ENCODE results near the gene THBD. TPM values are rescaled to one million over a fixed set of nuclear protein-coding genes. Genes with fewer than 3 reads are reported as not detected.

THBD gene
- total and polyA plus RNA-seq, 9 of the 15 experiments (the other 6 are each of a cell fraction or from before 2014, with no cell fraction given) = 0.07 to 0.49 (median 0.33) TPM

DNA sequence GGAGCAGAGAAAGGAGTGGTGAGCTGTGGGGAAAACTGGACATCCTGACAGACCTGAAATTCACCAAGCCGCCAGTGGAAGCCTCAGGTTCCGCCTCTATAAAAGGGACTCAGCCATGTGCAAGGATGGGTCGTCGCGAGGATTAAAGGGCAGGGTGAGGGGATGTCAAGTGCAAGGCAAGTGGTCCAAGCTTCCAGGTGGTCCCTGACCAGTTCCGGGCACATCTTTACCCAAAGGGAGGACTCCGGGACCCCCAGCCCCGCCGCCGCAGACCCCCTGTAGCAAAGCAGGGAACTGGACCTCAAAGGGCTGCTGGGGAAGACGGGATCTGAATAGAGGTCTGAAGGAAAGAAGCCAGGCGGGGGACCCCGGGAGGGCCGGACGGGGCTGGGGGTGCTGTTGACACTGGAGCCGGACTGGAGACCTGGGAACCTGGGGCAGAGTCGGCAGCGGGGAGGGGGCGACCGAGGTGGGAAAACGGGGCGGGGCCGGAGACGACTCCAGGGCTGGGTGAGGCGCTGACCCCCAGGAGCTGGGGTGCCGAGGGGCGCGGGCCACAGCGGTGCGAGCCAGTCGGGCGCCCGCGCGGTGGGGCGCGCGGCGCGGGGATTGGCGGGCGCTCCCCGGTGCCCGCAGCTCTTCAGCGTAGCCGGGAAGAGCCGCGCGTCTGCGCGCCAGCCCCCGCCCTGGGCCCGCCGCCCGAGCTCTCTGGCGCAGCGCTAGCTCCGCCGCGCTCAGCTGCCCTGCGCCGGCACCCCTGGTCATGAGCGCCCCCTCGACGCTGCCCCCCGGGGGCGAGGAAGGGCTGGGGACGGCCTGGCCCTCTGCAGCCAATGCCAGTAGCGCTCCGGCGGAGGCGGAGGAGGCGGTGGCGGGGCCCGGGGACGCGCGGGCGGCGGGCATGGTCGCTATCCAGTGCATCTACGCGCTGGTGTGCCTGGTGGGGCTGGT, 14.5 kb downstream of the THBD start, which contains the start of gene SSTR4:
TSS of gene SSTR4 (plus strand) at position 592 of the 951 bp plus-strand sequence. CDS start at position 764, 172 bp downstream.
- ChIA-PET CTCF (ENCODE audit: low intra/inter-chr PET ratio) (no interaction called here), POLR2A (interaction anchor here (0.7 kb wide), 1 partner anchor 13 kb away, joined by 4 read pairs; no protein-coding TSS in a partner anchor)
- in situ Hi-C loops (cut with MboI) = no loop called here
- no peaks in the 10 kb centered on the region for H3K9me1 ChIP-seq (ENCODE audit: control insufficient read depth, insufficient read depth, low read length)
- no peak within 1 kb of the TSS for H3K9ac ChIP-seq (ENCODE audit: insufficient read depth in 1 of 2, low read depth in 2 of 2, low read length in 2 of 2)
- 25% methylated on average over 15 of the region's 83 CpGs for WGBS (ENCODE audit: insufficient coverage, low coverage, missing lambda C conversion rate)
- peaks cover 0 to 39% of the 10 kb centered on the region in 2 experiments; a peak in 3 of 5 replicates for H3K27me3 ChIP-seq (ENCODE audit: control insufficient read depth in 2 of 2, insufficient read depth in 2 of 2, low read length in 2 of 2)
- no peaks in the 10 kb centered on the region for H3K79me2 ChIP-seq (ENCODE audit: control insufficient read depth, insufficient read depth, low read length)
- H3K9me3 ChIP-seq (replicated peaks; ENCODE audit: control insufficient read depth, insufficient read depth, low read depth, low read length) = no peaks in the 10 kb centered on the region
- no peaks in the 10 kb centered on the region for H4K20me1 ChIP-seq (replicated peaks; ENCODE audit: control insufficient read depth, insufficient read depth, low read length)
- no TSS peak for BruUV-seq (replicated peaks)
- H3K4me3 ChIP-seq = no peak within 1 kb of the TSS
- no peaks in the 10 kb centered on the region for H3K36me3 ChIP-seq (ENCODE audit: control insufficient read depth, insufficient read depth, low read length)
- H2AFZ ChIP-seq (ENCODE audit: low read depth, low read length) = no peak within 1 kb of the TSS
- FAIRE-seq (no peak), DNase-seq (ENCODE audit: extremely low read depth in 1 of 4, low spot score in 3 of 4) (no peak), ATAC-seq (no peak)
- H3K4me2 ChIP-seq (ENCODE audit: insufficient read depth, low read length) = no peak within 1 kb of the TSS
- no peak within 1 kb of the TSS for H3K27ac ChIP-seq (ENCODE audit: extremely low read depth, low read depth, low read length)
- no peaks in the 10 kb centered on the region; a peak in 2 of 5 replicates for H3K4me1 ChIP-seq (replicated peaks in 1 of 2; ENCODE audit: control insufficient read depth in 2 of 2, insufficient read depth in 2 of 2, low read length in 2 of 2)
- intact Hi-C loops (cut with micrococcal nuclease) = no loop called here
- TF ChIP-seq EP300 (IDR thresholded peaks at IDR 0.05; ENCODE audit: low read length) (no peak), HCFC1 (IDR thresholded peaks at IDR 0.05; ENCODE audit: low read depth, low read length) (no peak), HNRNPUL1 (IDR thresholded peaks at IDR 0.05; ENCODE audit: low read length) (no peak), YBX1 (IDR thresholded peaks at IDR 0.05) (no peak), ZNF444 (CRISPR knock-in tag; IDR thresholded peaks at IDR 0.05) (no peak), PHF21A (IDR thresholded peaks at IDR 0.05; ENCODE audit: borderline replicate concordance, low read depth) (no peak), MCM5 (IDR thresholded peaks at IDR 0.05; ENCODE audit: low read depth) (no peak), SMARCA4 (IDR thresholded peaks at IDR 0.05) (no peak), TAF9B (IDR thresholded peaks at IDR 0.05; ENCODE audit: partially characterized antibody) (no peak), ZBTB8A (IDR thresholded peaks at IDR 0.05; ENCODE audit: partially characterized antibody) (no peak), POLR2AphosphoS5 (IDR thresholded peaks at IDR 0.05; ENCODE audit: control insufficient read depth, insufficient read depth, low read depth, low read length) (no peak), CBX8 (IDR thresholded peaks at IDR 0.05; ENCODE audit: borderline replicate concordance, extremely low read depth, low read depth, low read length, poor library complexity, severe bottlenecking) (no peak)
- TF ChIP-seq, protein P1, sequence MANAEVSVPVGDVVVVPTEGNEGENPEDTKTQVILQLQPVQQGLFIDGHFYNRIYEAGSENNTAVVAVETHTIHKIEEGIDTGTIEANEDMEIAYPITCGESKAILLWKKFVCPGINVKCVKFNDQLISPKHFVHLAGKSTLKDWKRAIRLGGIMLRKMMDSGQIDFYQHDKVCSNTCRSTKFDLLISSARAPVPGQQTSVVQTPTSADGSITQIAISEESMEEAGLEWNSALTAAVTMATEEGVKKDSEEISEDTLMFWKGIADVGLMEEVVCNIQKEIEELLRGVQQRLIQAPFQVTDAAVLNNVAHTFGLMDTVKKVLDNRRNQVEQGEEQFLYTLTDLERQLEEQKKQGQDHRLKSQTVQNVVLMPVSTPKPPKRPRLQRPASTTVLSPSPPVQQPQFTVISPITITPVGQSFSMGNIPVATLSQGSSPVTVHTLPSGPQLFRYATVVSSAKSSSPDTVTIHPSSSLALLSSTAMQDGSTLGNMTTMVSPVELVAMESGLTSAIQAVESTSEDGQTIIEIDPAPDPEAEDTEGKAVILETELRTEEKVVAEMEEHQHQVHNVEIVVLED (CRISPR knock-in tag; IDR thresholded peaks at IDR 0.05) = no peak
- TF ChIP-seq, protein P2, sequence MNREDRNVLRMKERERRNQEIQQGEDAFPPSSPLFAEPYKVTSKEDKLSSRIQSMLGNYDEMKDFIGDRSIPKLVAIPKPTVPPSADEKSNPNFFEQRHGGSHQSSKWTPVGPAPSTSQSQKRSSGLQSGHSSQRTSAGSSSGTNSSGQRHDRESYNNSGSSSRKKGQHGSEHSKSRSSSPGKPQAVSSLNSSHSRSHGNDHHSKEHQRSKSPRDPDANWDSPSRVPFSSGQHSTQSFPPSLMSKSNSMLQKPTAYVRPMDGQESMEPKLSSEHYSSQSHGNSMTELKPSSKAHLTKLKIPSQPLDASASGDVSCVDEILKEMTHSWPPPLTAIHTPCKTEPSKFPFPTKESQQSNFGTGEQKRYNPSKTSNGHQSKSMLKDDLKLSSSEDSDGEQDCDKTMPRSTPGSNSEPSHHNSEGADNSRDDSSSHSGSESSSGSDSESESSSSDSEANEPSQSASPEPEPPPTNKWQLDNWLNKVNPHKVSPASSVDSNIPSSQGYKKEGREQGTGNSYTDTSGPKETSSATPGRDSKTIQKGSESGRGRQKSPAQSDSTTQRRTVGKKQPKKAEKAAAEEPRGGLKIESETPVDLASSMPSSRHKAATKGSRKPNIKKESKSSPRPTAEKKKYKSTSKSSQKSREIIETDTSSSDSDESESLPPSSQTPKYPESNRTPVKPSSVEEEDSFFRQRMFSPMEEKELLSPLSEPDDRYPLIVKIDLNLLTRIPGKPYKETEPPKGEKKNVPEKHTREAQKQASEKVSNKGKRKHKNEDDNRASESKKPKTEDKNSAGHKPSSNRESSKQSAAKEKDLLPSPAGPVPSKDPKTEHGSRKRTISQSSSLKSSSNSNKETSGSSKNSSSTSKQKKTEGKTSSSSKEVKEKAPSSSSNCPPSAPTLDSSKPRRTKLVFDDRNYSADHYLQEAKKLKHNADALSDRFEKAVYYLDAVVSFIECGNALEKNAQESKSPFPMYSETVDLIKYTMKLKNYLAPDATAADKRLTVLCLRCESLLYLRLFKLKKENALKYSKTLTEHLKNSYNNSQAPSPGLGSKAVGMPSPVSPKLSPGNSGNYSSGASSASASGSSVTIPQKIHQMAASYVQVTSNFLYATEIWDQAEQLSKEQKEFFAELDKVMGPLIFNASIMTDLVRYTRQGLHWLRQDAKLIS (CRISPR knock-in tag; IDR thresholded peaks at IDR 0.05) = no peak
- TF ChIP-seq, protein P3, sequence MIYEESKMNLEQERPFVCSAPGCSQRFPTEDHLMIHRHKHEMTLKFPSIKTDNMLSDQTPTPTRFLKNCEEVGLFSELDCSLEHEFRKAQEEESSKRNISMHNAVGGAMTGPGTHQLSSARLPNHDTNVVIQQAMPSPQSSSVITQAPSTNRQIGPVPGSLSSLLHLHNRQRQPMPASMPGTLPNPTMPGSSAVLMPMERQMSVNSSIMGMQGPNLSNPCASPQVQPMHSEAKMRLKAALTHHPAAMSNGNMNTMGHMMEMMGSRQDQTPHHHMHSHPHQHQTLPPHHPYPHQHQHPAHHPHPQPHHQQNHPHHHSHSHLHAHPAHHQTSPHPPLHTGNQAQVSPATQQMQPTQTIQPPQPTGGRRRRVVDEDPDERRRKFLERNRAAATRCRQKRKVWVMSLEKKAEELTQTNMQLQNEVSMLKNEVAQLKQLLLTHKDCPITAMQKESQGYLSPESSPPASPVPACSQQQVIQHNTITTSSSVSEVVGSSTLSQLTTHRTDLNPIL (CRISPR knock-in tag; IDR thresholded peaks at IDR 0.05) = no peak
